DMS53 treated with DMSO at 0.1 percent for 48 hours (cell line): ENCODE measurements around the gene MARCO.
"Not testable (repeated sequence)": the region's sequence is repeated elsewhere in the genome, so short reads cannot be mapped to it uniquely, and the experiment has no call there.

Source experiments
- DNase-seq: peaks from one replicate; lab custom pipeline; 2025; ENCODE audit not compliant: unreplicated experiment; lab: John Stamatoyannopoulos, UW

The MARCO gene

DNA sequence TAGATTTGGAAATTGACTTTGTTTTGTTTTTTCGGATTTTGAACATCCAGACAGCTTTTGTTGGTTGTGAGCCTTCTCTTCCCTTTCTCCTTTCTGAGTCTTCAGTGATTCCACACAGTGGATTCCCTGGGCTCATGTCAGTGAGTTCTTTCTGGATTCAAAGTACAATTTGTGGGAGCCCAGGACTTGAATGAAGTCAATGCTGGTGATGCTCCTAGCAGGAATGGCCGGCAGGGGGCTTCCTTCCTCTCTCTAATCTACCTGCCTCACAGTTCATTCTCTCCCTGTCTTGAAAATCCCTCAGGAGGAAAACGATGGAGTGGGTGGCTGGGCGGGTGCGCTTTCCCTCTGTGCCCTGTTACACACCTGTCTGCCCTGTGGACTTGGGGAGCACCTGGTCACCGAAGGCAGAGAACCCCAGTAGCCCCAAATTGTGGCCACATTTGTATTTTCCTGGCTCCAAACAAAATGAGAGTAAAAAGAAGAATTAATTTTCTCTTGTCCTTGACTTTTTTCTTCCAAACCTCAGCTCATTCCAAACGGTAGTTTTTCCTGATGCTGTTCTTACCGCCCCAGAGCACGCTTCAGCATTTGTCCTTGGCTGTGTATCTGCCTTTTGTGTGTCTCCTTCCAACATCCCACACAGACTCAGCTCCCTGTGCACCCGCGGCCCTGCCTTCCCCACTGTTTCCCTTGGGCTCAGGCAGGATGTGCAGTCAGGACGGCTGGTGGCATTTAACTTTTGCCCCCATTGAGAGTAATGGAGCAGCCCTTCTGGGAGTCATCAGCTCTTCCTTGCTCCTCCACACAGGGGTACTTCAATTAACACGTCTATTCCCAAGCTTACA, 86.6 kb downstream of the MARCO start:
- peak; percentile 13 for DNase-seq

DNA sequence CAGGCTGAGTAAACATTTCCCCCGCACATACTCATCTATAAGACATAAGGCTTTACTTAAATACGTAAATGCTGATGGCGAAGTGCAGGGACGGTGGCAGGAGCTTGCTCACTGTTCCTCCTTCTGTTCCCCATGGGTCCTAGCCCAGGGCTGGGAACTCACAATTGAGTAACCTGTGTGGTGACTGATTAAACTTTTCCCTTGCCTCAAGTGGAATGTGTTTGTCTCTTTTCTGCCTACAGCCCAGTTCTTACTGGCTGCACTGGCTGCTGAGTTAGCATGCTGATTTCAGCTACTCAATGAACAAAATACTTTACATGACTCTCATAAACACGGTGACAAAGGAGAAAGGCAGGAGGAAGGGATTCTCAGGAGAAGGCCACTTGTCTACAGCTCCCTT, 87.3 kb downstream of the MARCO start:
- DNase-seq, result no peak

DNA sequence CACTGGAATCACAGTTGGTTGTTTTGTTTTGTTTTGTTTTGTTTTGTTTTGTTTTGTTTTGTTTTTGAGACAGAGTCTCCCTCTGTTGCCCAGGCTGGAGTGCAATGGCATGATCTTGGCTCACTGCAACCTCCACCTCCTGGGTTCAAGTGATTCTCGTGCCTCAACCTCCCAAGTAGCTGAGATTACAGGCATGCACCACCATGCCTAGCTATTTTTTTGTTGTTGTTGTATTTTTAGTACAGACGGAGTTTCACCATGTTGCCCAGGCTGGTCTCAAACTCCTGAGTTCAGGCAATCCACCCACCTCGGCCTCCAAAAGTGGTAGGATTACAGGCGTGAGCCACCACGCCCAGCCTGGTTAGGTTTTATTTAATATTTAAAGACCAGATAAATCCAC, 95.9 kb downstream of the MARCO start:
- DNase-seq, result not testable (repeated sequence)

DNA sequence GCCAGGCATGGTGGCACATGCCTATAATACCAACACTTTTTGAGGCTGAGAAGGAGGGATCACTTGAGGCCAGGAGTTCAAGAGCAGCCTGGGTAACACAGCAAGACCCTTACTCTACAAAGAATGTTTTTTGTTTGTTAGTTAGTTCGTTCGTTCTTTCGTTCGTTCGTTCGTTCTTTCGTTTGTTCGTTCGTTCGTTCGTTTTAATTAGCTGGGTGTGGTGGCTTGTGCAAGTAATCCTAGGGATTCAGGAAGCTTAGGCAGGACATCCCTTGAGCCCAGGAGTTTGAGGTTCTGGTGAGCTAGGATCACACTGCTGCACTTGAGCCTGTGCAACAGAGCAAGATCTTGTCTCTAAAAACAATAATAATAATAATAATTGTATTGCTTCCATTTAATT, 98.7 kb downstream of the MARCO start:
- no peak for DNase-seq
